AG20443 (cell line): Measurements from ENCODE around the gene MYO1E.
"Not testable (repeated sequence)": the region's sequence is repeated elsewhere in the genome, so short reads cannot be mapped to it uniquely, and the experiment has no call there.

Experiments used
- DNase-seq: peaks from one replicate; pipeline ENCODE4 v3.0.0; 2012; ENCODE audit warnings: low spot score, mixed read lengths

MYO1E gene

GRCh38 chr15:59350421-59350732 lies 22.3 kb downstream of the MYO1E start:
- DNase-seq = no peak

- peak; percentile 91 for DNase-seq
These were observed 22.8 kb downstream of the MYO1E start for GRCh38 chr15:59349680-59350420.

- DNase-seq = no peak
These were observed 24.8 kb downstream of the MYO1E start for GRCh38 chr15:59347915-59348314.

GRCh38 chr15:59346951-59347350 lies 25.7 kb downstream of the MYO1E start:
- no peak for DNase-seq

- DNase-seq = no peak
These were observed 27.3 kb downstream of the MYO1E start for GRCh38 chr15:59345326-59345725.

- no peak for DNase-seq
These were observed 28.4 kb downstream of the MYO1E start for GRCh38 chr15:59344311-59344710.

GRCh38 chr15:59340325-59340724 lies 32.3 kb downstream of the MYO1E start:
- no peak for DNase-seq

- DNase-seq = peak; percentile 39
These were observed 33.4 kb downstream of the MYO1E start for GRCh38 chr15:59339252-59339672.

- DNase-seq = no peak
These were observed 34.3 kb downstream of the MYO1E start for GRCh38 chr15:59338414-59338813.

- DNase-seq = not testable (repeated sequence)
These were observed 35.9 kb downstream of the MYO1E start for GRCh38 chr15:59336725-59337124.

GRCh38 chr15:59335207-59335786 lies 37.4 kb downstream of the MYO1E start:
- DNase-seq = no peak

GRCh38 chr15:59334076-59334415 lies 38.6 kb downstream of the MYO1E start:
- DNase-seq = no peak

- DNase-seq = no peak
These were observed 39.1 kb downstream of the MYO1E start for GRCh38 chr15:59333401-59334075.

GRCh38 chr15:59332009-59332408 lies 40.7 kb downstream of the MYO1E start:
- DNase-seq = no peak

- DNase-seq = no peak
These were observed 42.0 kb downstream of the MYO1E start for GRCh38 chr15:59330649-59331048.

GRCh38 chr15:59329570-59330350 lies 42.9 kb downstream of the MYO1E start:
- peak; percentile 84 for DNase-seq

GRCh38 chr15:59329091-59329490 lies 43.6 kb downstream of the MYO1E start:
- no peak for DNase-seq

GRCh38 chr15:59327942-59328341 lies 44.7 kb downstream of the MYO1E start:
- DNase-seq = no peak

GRCh38 chr15:59326856-59327255 lies 45.8 kb downstream of the MYO1E start:
- DNase-seq = no peak

GRCh38 chr15:59322056-59322759 lies 50.5 kb downstream of the MYO1E start:
- no peak for DNase-seq

- no peak for DNase-seq
These were observed 51.5 kb downstream of the MYO1E start for GRCh38 chr15:59321000-59321689.

- DNase-seq = no peak
These were observed 55.5 kb downstream of the MYO1E start for GRCh38 chr15:59317211-59317610.
